GM21526 (cell line): ENCODE measurements around the gene KCNH1.

Experiments
- ATAC-seq: cut with Tn5 transposase; IDR thresholded peaks from one replicate; pipeline ENCODE4 v1.9.1; 2021; ENCODE audit warnings: moderate library complexity; ENCODE audit not compliant: unreplicated experiment, low FRiP score

The KCNH1 gene

GRCh38 chr1:210775289-210775688 is 358.7 kb downstream of the KCNH1 start:
- no peak for ATAC-seq

DNA sequence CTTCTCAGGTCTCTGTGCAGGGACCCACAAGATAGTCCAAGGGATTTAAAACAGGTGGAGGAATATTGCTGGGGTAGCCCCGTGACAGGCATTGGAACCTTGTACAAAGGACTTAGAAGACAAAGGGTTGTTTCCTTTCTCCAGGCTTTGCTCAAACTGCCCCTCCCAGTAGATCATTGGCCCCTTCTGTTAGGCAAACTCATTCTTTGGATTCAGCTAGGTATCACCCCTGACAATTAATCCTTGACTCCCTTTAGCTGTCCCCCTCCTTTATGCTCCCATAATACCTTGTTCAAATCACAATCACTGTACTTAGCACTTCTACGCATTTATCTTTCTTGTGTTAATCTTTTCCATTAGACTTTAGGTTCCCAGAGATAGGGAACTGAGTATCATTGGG is 360.5 kb downstream of the KCNH1 start:
- no peak for ATAC-seq

DNA sequence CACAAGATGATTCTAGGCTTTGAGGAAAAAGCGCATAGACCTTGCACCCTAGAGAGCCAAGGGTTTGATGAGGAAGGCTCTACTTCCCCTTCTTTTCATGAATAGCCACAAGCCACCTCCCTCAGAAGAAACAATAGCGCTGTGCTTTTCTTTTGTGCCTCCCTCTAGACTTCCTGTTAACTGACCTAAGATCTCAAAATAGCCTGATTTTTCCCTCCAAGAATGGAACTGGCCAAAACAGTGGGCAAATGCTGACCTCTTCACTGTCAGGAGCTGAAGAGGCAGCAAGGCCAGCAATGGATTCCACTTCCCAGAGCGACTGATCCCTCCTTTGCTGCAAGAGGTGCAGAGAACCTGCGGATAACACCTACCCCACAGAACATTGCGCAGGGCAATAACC is 362.8 kb downstream of the KCNH1 start:
- ATAC-seq = no peak

GRCh38 chr1:210770396-210770984 is 363.5 kb downstream of the KCNH1 start:
- no peak for ATAC-seq

GRCh38 chr1:210769473-210769872 is 364.5 kb downstream of the KCNH1 start:
- no peak for ATAC-seq

DNA sequence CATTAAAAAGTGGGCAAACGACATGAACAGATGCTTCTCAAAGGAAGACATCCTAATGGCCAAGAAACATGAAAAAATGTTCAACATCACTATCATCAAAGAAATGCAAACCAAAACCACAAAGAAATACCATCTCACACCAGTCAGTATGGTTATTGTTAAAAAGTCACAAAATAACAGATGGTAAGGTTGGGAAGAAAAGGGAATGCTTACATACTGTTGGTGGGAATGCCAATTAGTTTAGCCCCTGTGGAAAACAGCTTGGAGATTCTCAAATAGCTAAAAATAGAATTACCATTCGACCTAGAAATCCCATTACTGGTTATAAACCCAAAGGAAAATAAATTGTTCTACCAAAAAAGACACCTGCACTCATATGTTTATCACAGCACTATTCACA is 369.4 kb downstream of the KCNH1 start:
- ATAC-seq = no peak

- no peak for ATAC-seq
These were observed 375.2 kb downstream of the KCNH1 start for GRCh38 chr1:210758761-210759160.

DNA sequence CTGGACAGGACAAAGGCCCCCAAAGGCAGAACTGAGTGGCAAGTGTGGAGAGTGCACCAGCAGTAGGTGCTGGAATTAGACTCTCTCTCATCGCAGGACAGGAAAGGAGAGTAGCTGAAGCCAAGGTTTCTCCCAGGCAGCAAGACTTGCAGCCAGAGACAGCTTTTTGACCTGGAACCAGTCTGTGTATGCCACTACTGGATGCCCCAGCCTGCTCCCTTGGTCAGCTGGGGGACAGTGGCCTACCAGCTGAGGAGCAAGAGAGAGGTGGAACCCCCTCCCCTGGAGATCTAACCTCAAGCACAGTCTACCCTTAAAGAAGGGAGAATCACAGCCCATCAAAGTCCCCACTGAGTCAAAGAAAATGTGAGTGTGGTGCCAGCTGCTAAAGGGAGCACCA is 375.7 kb downstream of the KCNH1 start:
- no peak for ATAC-seq

- ATAC-seq = no peak
These were observed 376.3 kb downstream of the KCNH1 start for GRCh38 chr1:210757677-210758076.

DNA sequence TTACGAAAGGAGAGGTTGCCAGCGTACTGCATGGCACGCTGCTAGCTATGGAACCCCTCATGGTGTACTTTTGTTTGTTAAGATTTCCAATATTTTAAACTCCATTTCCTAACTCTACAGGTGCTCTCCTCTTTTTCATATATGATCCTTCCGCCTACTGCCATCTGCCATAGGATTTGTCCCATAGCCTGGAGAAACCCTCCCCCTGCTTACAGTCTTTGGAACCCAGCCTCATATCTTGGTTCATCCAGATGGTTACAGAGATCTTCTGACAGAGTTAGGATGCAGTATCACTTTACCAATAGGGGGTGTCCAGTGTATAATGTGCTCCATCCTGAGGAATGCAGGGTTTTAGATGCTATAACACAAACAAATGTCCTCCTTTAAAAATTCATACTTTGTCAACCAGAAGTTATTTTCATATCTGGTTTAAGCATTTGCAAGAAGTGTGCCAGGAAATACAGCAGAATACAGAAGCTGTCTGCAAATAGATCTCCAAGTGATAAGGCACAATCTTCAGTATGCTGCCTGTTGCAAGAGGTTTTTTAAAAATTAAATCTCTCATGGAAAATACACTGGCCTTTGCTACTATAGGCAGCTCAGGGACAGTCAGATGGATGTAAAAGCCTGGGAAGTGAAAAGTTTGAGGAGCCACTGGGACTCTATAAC is 377.8 kb downstream of the KCNH1 start:
- ATAC-seq = no peak

GRCh38 chr1:210754878-210755665 is 378.9 kb downstream of the KCNH1 start:
- ATAC-seq = no peak

DNA sequence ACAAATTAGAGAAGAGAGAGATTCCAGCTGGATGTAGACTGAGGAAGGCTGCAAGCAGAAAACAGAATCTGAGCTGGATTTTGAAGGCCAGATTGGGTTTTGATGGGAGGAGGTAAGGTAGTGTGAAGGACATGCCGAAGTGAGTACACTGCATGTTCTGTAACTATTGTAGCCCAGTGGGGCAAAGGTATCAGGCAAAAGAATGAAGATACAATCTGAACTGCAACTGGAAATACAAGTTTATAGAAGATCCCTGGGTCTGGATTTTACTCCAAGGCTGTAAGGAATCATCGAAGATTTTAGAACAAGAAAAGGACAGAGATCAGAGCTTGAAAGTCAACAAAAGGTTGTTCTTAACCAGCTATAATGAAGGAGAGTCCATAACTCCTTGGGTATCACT is 382.0 kb downstream of the KCNH1 start:
- no peak for ATAC-seq

DNA sequence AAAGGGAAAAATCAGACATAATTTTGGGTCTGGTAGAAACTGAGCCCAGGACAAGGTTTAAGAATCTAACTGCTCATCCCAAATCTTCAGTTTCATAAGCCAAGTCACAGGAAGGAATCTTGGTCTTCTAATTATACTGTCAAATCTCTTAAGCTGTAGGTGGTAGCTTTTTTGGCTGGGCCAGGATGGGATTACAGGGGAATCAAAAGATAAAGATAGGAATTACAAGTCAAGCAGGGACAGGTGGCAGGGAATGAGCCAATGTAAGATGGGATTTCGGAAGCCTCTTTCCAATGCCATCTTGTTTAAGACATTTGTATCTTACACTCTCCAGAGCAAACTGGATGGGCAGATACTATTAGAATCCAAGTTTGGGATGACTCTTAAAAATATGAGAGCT is 383.5 kb downstream of the KCNH1 start:
- no peak for ATAC-seq

GRCh38 chr1:210748796-210749195 is 385.2 kb downstream of the KCNH1 start:
- no peak for ATAC-seq

DNA sequence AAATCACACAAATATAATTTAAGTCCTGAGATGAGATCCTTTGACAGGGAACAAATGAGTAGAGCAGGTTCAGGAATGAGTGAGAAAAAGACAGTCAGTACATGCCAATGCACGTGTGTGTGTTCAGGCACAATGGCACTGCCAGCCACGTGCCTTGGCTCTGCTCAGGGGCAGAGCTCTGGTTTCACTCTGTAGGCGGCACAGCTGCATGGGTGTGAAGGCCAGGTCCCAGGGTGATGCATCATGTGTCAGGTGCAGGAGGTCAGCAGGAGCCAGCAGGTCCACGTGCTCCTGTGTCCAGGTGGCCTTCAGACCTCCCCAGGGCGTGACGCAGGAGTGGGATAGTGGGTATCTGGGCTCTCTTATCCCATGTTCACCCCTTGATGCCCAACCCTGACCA is 386.1 kb downstream of the KCNH1 start:
- no peak for ATAC-seq

DNA sequence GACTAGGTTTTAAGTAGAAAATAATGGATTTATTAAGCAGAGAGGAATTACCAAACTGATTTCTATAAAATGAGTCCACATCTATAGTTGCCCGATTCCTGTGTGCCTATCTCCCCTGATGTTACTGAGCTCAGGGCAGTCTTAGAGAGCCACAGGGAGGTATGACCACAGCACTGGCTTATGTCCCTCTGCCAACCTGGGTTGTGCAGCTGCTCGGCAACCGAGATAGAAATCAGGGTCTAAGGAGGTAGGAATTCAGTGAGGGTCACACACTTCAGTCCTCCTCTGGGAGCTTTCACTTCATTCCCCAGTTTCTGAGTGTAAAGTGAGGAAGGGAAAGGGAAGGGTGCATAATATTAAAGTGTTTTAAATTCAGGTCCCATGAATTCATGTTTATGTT is 386.8 kb downstream of the KCNH1 start:
- no peak for ATAC-seq

- ATAC-seq = no peak
These were observed 387.8 kb downstream of the KCNH1 start for GRCh38 chr1:210746024-210746731.

DNA sequence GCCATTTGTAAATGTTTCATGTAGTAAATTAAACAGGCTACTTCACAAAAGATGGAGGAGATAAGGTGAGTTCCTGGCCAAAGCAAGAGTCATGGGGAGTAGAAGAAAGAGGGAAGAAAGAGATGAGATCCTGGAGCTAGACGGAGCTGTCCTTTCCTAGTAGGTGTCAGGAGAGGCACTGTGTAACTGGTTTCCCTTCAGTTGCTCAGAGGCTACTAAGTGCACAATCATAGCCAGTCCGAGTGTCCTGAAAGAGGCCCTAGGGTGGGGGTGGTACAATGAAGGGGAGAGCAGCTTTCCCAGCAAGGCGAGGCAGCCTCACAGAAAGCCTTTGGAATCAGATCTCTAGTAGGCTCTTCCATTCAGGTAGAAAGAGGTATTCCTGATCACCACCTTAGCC is 390.9 kb downstream of the KCNH1 start:
- ATAC-seq = no peak

DNA sequence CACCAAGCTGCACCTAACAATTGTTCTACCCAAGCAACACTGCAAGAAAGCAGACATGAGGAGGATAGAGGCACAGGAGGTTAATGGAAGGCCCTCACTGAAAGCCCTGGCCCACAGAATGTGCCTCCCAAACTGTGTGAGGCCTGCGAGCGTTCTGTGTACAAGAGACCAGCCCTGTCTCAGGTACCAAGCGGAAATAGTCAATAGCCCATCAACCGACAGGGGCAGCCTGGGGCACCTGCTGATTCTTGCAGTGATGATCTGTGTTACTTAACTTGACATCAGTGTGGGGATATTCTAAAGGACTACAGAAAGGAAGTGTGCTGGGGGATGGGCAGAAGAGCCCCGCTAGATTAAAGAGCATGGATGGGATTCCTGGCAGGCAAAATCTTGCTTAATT is 392.4 kb downstream of the KCNH1 start:
- no peak for ATAC-seq

DNA sequence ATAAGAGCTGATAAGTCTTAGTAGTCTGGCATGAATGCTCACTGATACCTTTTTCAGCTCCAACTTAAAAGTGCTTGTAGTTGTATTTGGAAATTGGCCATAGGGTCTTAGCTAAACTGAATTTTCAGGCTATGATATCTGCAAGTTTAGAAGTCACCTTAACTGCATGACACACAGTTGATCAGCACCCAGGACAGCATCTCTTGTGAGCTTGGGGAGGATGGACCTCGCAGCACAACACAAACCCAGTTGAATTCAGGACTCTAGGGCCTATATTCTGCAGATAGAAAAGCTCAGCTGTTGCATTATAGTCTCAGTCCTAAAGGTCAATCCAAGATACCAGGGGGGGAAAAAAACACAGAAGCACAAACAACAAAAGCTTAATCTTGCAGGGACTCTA is 394.3 kb downstream of the KCNH1 start:
- no peak for ATAC-seq

DNA sequence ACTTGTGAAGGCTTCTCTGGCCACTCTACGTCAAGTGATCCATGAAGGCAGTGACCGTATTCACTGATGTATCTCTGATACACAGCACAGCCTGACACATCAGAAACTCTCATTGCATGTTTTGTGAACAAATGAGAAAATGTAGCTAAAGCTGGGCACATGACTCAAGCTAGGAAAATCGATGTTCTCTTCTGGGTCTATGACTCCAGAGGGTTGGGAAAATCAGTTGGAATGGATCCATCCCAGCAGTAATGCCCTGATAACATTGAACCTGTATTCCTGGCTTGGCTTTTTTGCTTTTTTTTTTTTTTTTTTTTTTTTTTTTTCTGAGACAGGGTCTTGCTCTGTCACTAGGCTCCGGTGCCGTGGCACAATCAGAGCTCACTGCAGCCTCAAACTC is 395.7 kb downstream of the KCNH1 start:
- ATAC-seq = no peak
